H1 (cell line): Measurements from ENCODE around the gene IVNS1ABP. TPM values are rescaled to one million over a fixed set of nuclear protein-coding genes. Genes with fewer than 3 reads are reported as not detected.
A peak's percentile ranks its signal among the peaks of the same experiment; 100 is the strongest.

Experiments
- CTCF ChIA-PET: fragments of 300-600 bp; sonication (Branson Sonifier 250); formaldehyde crosslinking; loops from one replicate; lab custom pipeline; 2021; ENCODE audit not compliant: partially characterized antibody; lab: Charles Lee
- POLR2A ChIA-PET: fragments of 300-600 bp; sonication (Branson Sonifier 250); formaldehyde crosslinking; loops from one replicate; lab custom pipeline; 2021; ENCODE audit warnings: inconsistent platforms; ENCODE audit not compliant: partially characterized antibody; lab: Charles Lee
- DNase-seq, 2 experiments: peaks; one replicate each; pipeline versions ENCODE4 v3.0.0 to v3.0.0-alpha.2; 2010 to 2022; ENCODE audit warnings: low spot score in 2 of 2, low read depth in 1 of 2, mixed read lengths in 1 of 2
- FAIRE-seq: peaks from 2 replicates; lab custom pipeline; 2011; peaks lifted over from hg19 to GRCh38; lab: Jason Lieb, UNC
- H2AFZ ChIP-seq: 2 replicates; pipeline ENCODE4 v1.8.1; 2012; ENCODE audit warnings: low read length, inconsistent platforms
- H2AK5ac ChIP-seq: 2 replicates; pipeline ENCODE4 v1.6.1; 2013; ENCODE audit warnings: low read depth, low read length
- H2BK120ac ChIP-seq: replicated peaks from 2 replicates; pipeline ENCODE3; 2013; ENCODE audit warnings: low read depth, low read length, inconsistent platforms
- H2BK12ac ChIP-seq: 2 replicates; pipeline ENCODE4 v1.6.1; 2013; ENCODE audit warnings: low read depth, low read length
- H2BK15ac ChIP-seq: 2 replicates; pipeline ENCODE4 v1.6.1; 2013; ENCODE audit warnings: low read length
- H2BK20ac ChIP-seq: 2 replicates; pipeline ENCODE4 v1.6.1; 2013; ENCODE audit warnings: low read length
- H2BK5ac ChIP-seq: 2 replicates; pipeline ENCODE4 v1.6.1; 2013; ENCODE audit warnings: low read depth, low read length
- H3K14ac ChIP-seq: 2 replicates; pipeline ENCODE4 v1.6.1; 2013; ENCODE audit warnings: inconsistent platforms; ENCODE audit not compliant: insufficient read length
- H3K18ac ChIP-seq: 2 replicates; pipeline ENCODE4 v1.6.1; 2013; ENCODE audit warnings: low read length; ENCODE audit errors: extremely low read depth
- H3K23ac ChIP-seq: 2 replicates; pipeline ENCODE4 v1.6.1; 2013; ENCODE audit warnings: inconsistent platforms; ENCODE audit not compliant: insufficient read length
- H3K23me2 ChIP-seq: 2 replicates; pipeline ENCODE4 v1.6.1; 2013; ENCODE audit warnings: low read depth, low read length
- H3K27ac ChIP-seq: 2 replicates; pipeline ENCODE4 v1.6.1; 2011; ENCODE audit warnings: low read depth, low read length, inconsistent platforms
- H3K27me3 ChIP-seq, 4 experiments: replicated peaks in 1 of 4; 1 replicate in 1 of 4; 2 replicates in 3 of 4; pipeline versions ENCODE4 v1.6.1 to v1.8.1; 2011 to 2013; ENCODE audit warnings: low read length in 3 of 4, mild to moderate bottlenecking in 3 of 4, inconsistent platforms in 2 of 4, mixed read lengths in 2 of 4, moderate library complexity in 1 of 4; ENCODE audit not compliant: control insufficient read depth in 3 of 4, insufficient read depth in 3 of 4; ENCODE audit errors: extremely low read depth in 1 of 4
- H3K36me3 ChIP-seq, 4 experiments: 2 replicates each; pipeline versions ENCODE4 v1.6.1 to v1.8.1; 2011 to 2013; ENCODE audit warnings: mild to moderate bottlenecking in 4 of 4, low read length in 3 of 4, moderate library complexity in 2 of 4, control low read depth in 1 of 4, inconsistent platforms in 1 of 4; ENCODE audit not compliant: insufficient read depth in 4 of 4, control insufficient read depth in 2 of 4
- H3K4ac ChIP-seq: replicated peaks from 2 replicates; pipeline ENCODE3; 2013; ENCODE audit warnings: low read length, low read depth, mixed read lengths, inconsistent platforms; ENCODE audit not compliant: insufficient read length
- H3K4me1 ChIP-seq, 4 experiments: replicated peaks in 1 of 4; 1 replicate in 1 of 4; 2 replicates in 3 of 4; pipeline versions ENCODE4 v1.6.1 to v1.8.1; 2011 to 2013; ENCODE audit warnings: low read length in 3 of 4, inconsistent platforms in 2 of 4, mixed read lengths in 1 of 4; ENCODE audit not compliant: insufficient read depth in 4 of 4, control insufficient read depth in 3 of 4
- H3K4me2 ChIP-seq, 2 experiments: 2 replicates each; pipeline versions ENCODE4 v1.6.1 to v1.8.1; 2011 to 2013; ENCODE audit warnings: low read depth in 2 of 2, low read length in 2 of 2, control low read depth in 1 of 2, inconsistent platforms in 1 of 2, mild to moderate bottlenecking in 1 of 2; ENCODE audit not compliant: insufficient read depth in 1 of 2
- H3K4me3 ChIP-seq, 4 experiments: fragments of 200-600, 300-600 bp in 1 of 4; sonication (generic), shearing (Covaris generic), sonication (Bioruptor Twin) in 1 of 4; 2 replicates each; pipeline versions ENCODE4 v1.5.1 to v1.8.1; 2011 to 2016; ENCODE audit warnings: low read length in 4 of 4, low read depth in 3 of 4, control low read depth in 2 of 4, inconsistent platforms in 2 of 4, mild to moderate bottlenecking in 2 of 4, mixed read lengths in 1 of 4, moderate library complexity in 1 of 4; ENCODE audit not compliant: insufficient read depth in 2 of 4; ENCODE audit errors: extremely low read depth in 1 of 4
- H3K56ac ChIP-seq: replicated peaks from 2 replicates; pipeline ENCODE3; 2013; ENCODE audit warnings: low read depth, mild to moderate bottlenecking, mixed read lengths, low read length, inconsistent platforms; ENCODE audit not compliant: insufficient read length
- H3K79me1 ChIP-seq: 2 replicates; pipeline ENCODE4 v1.6.1; 2013; ENCODE audit warnings: low read depth, low read length, control low read depth
- H3K79me2 ChIP-seq, 2 experiments: 2 replicates each; pipeline versions ENCODE4 v1.6.1 to v1.8.1; 2012 to 2013; ENCODE audit warnings: low read length in 2 of 2, mild to moderate bottlenecking in 2 of 2, inconsistent platforms in 1 of 2; ENCODE audit not compliant: insufficient read depth in 2 of 2, control insufficient read depth in 1 of 2
- H3K9ac ChIP-seq, 4 experiments: replicated peaks in 1 of 4; 1 replicate in 1 of 4; 2 replicates in 3 of 4; pipeline versions ENCODE4 v1.6.1 to v1.8.1; 2011 to 2013; ENCODE audit warnings: low read depth in 3 of 4, low read length in 3 of 4, control low read depth in 2 of 4, mild to moderate bottlenecking in 2 of 4, moderate library complexity in 2 of 4, inconsistent platforms in 1 of 4; ENCODE audit errors: extremely low read depth in 1 of 4
- H3K9me3 ChIP-seq, 2 experiments: 2 replicates each; pipeline versions ENCODE4 v1.6.1 to v1.8.1; 2012 to 2013; ENCODE audit warnings: mild to moderate bottlenecking in 2 of 2, moderate library complexity in 2 of 2, control low read depth in 1 of 2, inconsistent platforms in 1 of 2, low read depth in 1 of 2, low read length in 1 of 2, mixed read lengths in 1 of 2; ENCODE audit not compliant: insufficient read depth in 2 of 2
- H4K20me1 ChIP-seq, 2 experiments: replicated peaks in 1 of 2; 2 replicates each; pipeline versions ENCODE3 to v1.8.1; 2011 to 2013; ENCODE audit warnings: inconsistent platforms in 2 of 2, low read length in 2 of 2, mild to moderate bottlenecking in 1 of 2; ENCODE audit not compliant: insufficient read depth in 2 of 2, control insufficient read depth in 1 of 2
- H4K5ac ChIP-seq: 2 replicates; pipeline ENCODE4 v1.6.1; 2013; ENCODE audit warnings: low read length, low read depth, mixed read lengths, inconsistent platforms; ENCODE audit not compliant: insufficient read length
- H4K8ac ChIP-seq: 2 replicates; pipeline ENCODE4 v1.8.0; 2013; ENCODE audit warnings: mild to moderate bottlenecking, moderate library complexity, low read length, inconsistent platforms; ENCODE audit not compliant: insufficient read depth; ENCODE audit errors: extremely low read depth
- H4K91ac ChIP-seq: replicated peaks from 2 replicates; pipeline ENCODE3; 2013; ENCODE audit warnings: low read length, mixed read lengths, inconsistent platforms; ENCODE audit not compliant: insufficient read length
- CREB1 ChIP-seq: IDR thresholded peaks from 2 replicates; pipeline ENCODE4 v1.6.1; 2012; ENCODE audit warnings: inconsistent platforms
- JUN ChIP-seq: IDR thresholded peaks from 2 replicates; pipeline ENCODE4 v1.6.1; 2011; ENCODE audit warnings: low read depth, mild to moderate bottlenecking, improper control_type of control experiment, low read length
- POU5F1 ChIP-seq: IDR thresholded peaks from 2 replicates; pipeline ENCODE4 v1.6.1; 2011; ENCODE audit warnings: low read depth, mild to moderate bottlenecking, low read length, moderate library complexity
- RXRA ChIP-seq: IDR thresholded peaks from 2 replicates; pipeline ENCODE4 v1.6.1; 2011; ENCODE audit warnings: low read depth, mild to moderate bottlenecking, low read length, moderate library complexity; ENCODE audit not compliant: insufficient read depth
- SIN3A ChIP-seq, 2 experiments: IDR thresholded peaks in 1 of 2; conservative IDR thresholded peaks in 1 of 2; 2 replicates each; pipeline ENCODE4 v1.6.1; 2011 to 2012; ENCODE audit warnings: low read length in 2 of 2, improper control_type of control experiment in 1 of 2, low read depth in 1 of 2, mild to moderate bottlenecking in 1 of 2
- SP2 ChIP-seq: IDR thresholded peaks from 2 replicates; pipeline ENCODE4 v1.6.1; 2012; ENCODE audit warnings: mild to moderate bottlenecking, low read length, inconsistent platforms
- YY1 ChIP-seq: IDR thresholded peaks from 2 replicates; pipeline ENCODE4 v1.6.1; 2011; ENCODE audit warnings: low read depth, mild to moderate bottlenecking, low read length
- WGBS, 2 experiments: shearing (Covaris generic) in 1 of 2; methylation state at CpG; one replicate each; pipeline versions ENCODE4 v1.1.6 to v1.1.7; 2013 to 2015; ENCODE audit warnings: low lambda C conversion rate in 2 of 2, mixed read lengths in 2 of 2, inconsistent platforms in 1 of 2, low coverage in 1 of 2, missing lambda C conversion rate in 1 of 2; ENCODE audit not compliant: insufficient replicate concordance in 2 of 2, insufficient coverage in 1 of 2, insufficient read length in 1 of 2; ENCODE audit errors: extremely low coverage in 1 of 2, missing lambda C conversion rate in 1 of 2; 5-methylcytosine and 5-hydroxymethylcytosine counted together
- polyA plus RNA-seq, 7 experiments: library from polyadenylated mRNA; depleted of rRNA in 3 of 7; stranded (reverse) in 5 of 7; unstranded in 2 of 7; fragments of >200 nt in 5 of 7; fragments of 200-250 nt in 2 of 7; gene quantifications; 1 replicate in 5 of 7; 2 replicates in 1 of 7; 4 replicates in 1 of 7; pipeline versions ENCODE4 v1.2.1 to v1.2.3, GENCODE V29; 2011 to 2013; ENCODE audit warnings: missing spikeins in 2 of 7, mixed read lengths in 2 of 7
- total RNA-seq: library from RNA; stranded (reverse); fragmentation: NEBNext Ultra II Directional; extraction: Animal tissue kit (Norgen Biotek cat#: 25700); gene quantifications from 2 replicates; pipeline ENCODE4 v1.2.1, GENCODE V29; 2021
- TF ChIP-seq, protein P1 (sequence below), 3 experiments: IDR thresholded peaks; 1 replicate in 2 of 3; 2 replicates in 1 of 3; pipeline versions ENCODE4 v1.5.1 to v1.6.1; 2011; ENCODE audit warnings: low read length in 3 of 3, mild to moderate bottlenecking in 3 of 3, inconsistent platforms in 2 of 3, low read depth in 1 of 3, moderate library complexity in 1 of 3; ENCODE audit not compliant: insufficient read depth in 1 of 3; ENCODE audit errors: control extremely low read depth in 1 of 3
- TF ChIP-seq, protein P2 (sequence below): IDR thresholded peaks from 2 replicates; pipeline ENCODE4 v1.6.1; 2012; ENCODE audit warnings: inconsistent platforms

Gene IVNS1ABP
- total and polyA plus RNA-seq, 2 of the 8 experiments (the other 6 are each of a cell fraction or from before 2014, with no cell fraction given), result 65.9 to 189 TPM

DNA sequence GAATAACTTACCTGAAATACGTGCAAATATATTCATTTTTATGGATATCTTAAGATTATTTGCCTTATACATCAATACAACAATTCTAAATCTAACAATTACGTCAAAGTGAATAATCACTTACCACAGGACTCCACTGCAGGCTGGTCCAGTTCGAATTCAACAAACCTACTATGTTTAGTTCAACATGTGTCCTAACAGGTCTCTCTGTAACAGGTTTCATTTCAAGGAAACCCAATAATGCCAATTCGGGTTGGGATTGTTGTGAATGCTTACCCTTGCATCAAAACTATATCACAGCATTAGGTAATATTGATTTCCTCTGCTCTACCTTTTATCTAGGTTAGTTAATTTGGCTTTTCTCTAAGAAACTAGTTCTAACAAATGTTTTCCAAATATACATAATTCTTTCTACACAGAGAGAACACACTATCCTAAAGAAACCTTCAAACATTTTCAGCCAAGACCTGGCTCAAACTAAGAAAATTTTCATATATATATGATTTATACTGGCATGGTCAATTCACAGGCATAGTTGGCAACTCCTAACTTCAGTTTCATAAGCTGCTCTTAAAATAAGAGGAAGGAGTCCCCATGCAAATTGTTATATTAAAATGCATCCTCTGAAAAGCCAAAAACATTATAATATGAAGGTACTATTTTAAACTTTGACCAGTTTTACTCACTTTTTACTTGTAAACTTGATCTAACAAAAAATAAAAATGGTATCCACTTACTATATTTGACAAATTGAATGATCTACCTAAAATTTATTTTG lies 4.5 kb downstream of the IVNS1ABP start:
- ChIA-PET CTCF (interaction anchor here (1.6 to 2.0 kb wide), 3 partner anchors 246 to 283 kb away, joined by 3 to 7 read pairs (median 4); no protein-coding TSS in a partner anchor), POLR2A (interaction anchor here (0.6 kb wide), 1 partner anchor 1009 kb away, joined by 3 read pairs; no protein-coding TSS in a partner anchor)
- no peak overlapping the region for H3K27ac ChIP-seq
- H3K36me3 ChIP-seq, result peaks cover 3 to 38% (median 26%) of the 10 kb centered on the region in 4 experiments; a peak in 7 of 8 replicates
- H4K8ac ChIP-seq, result no peak overlapping the region
- H2BK5ac ChIP-seq, result no peak overlapping the region
- peaks cover 14 to 20% of the 10 kb centered on the region in 2 experiments for H4K20me1 ChIP-seq
- no peak overlapping the region for H2AFZ ChIP-seq
- no peak overlapping the region for H3K14ac ChIP-seq
- WGBS, 2 experiments, result 72% methylated on average over 4 of the region's 4 CpGs; no CpG with 5 or more reads in 1 of the 2 experiments
- FAIRE-seq, result no peak
- H3K4me3 ChIP-seq, result peak overlapping the region in 2 of 4 experiments; percentile 1 to 97; a peak in 2 of 8 replicates
- H3K79me1 ChIP-seq, result no peaks in the 10 kb centered on the region
- no peak overlapping the region for H3K4ac ChIP-seq
- no peak overlapping the region for H3K9ac ChIP-seq
- H2AK5ac ChIP-seq, result no peak overlapping the region
- H2BK120ac ChIP-seq, result no peak overlapping the region
- peak overlapping the region in 1 of 2 experiments; percentile 39; a peak in 1 of 4 replicates for H3K4me2 ChIP-seq
- no peak overlapping the region for H4K91ac ChIP-seq
- no peak overlapping the region for H2BK20ac ChIP-seq
- no peak for DNase-seq
- peaks cover 9% of the 10 kb centered on the region for H3K23me2 ChIP-seq
- no peaks in the 10 kb centered on the region for H3K9me3 ChIP-seq
- H3K79me2 ChIP-seq, result peaks cover 42 to 87% of the 10 kb centered on the region in 2 experiments
- H3K4me1 ChIP-seq, result peaks cover 0 to 4% (median under 1%) of the 10 kb centered on the region in 4 experiments; a peak in 2 of 7 replicates
- H2BK12ac ChIP-seq, result no peak overlapping the region
- H2BK15ac ChIP-seq, result no peak overlapping the region
- no peak overlapping the region for H4K5ac ChIP-seq
- H3K23ac ChIP-seq, result no peak overlapping the region
- H3K27me3 ChIP-seq, result no peaks in the 10 kb centered on the region
- no peak overlapping the region for H3K18ac ChIP-seq
- no peak overlapping the region for H3K56ac ChIP-seq
- TF ChIP-seq SIN3A (conservative IDR thresholded peaks at IDR 0.05 in 1 of 2, IDR thresholded peaks at IDR 0.05 in 1 of 2; ENCODE audit: low read depth in 1 of 2, low read length in 2 of 2) (no peak), SP2 (no peak), POU5F1 (no peak), YY1 (no peak), CREB1 (no peak), JUN (no peak), RXRA (no peak)
- TF ChIP-seq, protein P1, sequence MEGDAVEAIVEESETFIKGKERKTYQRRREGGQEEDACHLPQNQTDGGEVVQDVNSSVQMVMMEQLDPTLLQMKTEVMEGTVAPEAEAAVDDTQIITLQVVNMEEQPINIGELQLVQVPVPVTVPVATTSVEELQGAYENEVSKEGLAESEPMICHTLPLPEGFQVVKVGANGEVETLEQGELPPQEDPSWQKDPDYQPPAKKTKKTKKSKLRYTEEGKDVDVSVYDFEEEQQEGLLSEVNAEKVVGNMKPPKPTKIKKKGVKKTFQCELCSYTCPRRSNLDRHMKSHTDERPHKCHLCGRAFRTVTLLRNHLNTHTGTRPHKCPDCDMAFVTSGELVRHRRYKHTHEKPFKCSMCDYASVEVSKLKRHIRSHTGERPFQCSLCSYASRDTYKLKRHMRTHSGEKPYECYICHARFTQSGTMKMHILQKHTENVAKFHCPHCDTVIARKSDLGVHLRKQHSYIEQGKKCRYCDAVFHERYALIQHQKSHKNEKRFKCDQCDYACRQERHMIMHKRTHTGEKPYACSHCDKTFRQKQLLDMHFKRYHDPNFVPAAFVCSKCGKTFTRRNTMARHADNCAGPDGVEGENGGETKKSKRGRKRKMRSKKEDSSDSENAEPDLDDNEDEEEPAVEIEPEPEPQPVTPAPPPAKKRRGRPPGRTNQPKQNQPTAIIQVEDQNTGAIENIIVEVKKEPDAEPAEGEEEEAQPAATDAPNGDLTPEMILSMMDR (IDR thresholded peaks at IDR 0.05; ENCODE audit: control extremely low read depth in 1 of 3, insufficient read depth in 1 of 3, low read depth in 1 of 3, low read length in 3 of 3), result no peak
- TF ChIP-seq, protein P2, sequence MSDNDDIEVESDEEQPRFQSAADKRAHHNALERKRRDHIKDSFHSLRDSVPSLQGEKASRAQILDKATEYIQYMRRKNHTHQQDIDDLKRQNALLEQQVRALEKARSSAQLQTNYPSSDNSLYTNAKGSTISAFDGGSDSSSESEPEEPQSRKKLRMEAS, result no peak
